ENCODE measurements around the gene DNAJB8. TPM values are rescaled to one million over a fixed set of nuclear protein-coding genes. Genes with fewer than 3 reads are reported as not detected.

The DNAJB8 gene
- total and polyA plus RNA-seq, 9 of the 15 experiments (the other 6 are each of a cell fraction or from before 2014, with no cell fraction given): not detected

DNA sequence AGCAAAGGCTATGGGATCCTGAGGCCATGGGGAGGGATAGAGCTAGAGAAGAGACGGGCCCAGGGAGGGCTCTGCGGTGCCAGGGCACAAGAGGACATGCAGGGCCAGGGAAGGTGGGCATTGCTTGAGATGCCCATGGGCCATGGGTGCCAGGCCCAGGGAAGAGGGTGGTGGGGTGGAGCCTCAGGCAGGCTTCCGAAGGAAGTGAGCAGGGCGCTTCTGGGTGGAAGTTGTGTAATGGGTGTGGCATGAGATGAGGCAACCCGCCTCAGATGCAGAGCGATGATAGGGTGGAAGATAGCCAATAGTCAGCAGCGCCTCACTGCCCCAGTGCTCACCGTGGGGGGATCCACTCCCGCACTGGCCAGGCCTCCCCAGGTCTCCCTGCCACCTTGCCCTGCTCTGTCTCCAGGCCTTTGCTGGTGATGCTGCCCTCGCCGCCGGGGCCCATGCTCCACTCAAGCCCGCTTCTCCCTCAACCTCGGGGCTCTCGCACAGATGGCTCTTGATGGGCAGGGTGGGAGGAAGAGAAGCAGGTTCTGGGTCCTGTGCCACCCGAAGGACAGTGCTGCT lies 51.4 kb downstream of the DNAJB8 start (continued):
- TF ChIP-seq, protein P1, sequence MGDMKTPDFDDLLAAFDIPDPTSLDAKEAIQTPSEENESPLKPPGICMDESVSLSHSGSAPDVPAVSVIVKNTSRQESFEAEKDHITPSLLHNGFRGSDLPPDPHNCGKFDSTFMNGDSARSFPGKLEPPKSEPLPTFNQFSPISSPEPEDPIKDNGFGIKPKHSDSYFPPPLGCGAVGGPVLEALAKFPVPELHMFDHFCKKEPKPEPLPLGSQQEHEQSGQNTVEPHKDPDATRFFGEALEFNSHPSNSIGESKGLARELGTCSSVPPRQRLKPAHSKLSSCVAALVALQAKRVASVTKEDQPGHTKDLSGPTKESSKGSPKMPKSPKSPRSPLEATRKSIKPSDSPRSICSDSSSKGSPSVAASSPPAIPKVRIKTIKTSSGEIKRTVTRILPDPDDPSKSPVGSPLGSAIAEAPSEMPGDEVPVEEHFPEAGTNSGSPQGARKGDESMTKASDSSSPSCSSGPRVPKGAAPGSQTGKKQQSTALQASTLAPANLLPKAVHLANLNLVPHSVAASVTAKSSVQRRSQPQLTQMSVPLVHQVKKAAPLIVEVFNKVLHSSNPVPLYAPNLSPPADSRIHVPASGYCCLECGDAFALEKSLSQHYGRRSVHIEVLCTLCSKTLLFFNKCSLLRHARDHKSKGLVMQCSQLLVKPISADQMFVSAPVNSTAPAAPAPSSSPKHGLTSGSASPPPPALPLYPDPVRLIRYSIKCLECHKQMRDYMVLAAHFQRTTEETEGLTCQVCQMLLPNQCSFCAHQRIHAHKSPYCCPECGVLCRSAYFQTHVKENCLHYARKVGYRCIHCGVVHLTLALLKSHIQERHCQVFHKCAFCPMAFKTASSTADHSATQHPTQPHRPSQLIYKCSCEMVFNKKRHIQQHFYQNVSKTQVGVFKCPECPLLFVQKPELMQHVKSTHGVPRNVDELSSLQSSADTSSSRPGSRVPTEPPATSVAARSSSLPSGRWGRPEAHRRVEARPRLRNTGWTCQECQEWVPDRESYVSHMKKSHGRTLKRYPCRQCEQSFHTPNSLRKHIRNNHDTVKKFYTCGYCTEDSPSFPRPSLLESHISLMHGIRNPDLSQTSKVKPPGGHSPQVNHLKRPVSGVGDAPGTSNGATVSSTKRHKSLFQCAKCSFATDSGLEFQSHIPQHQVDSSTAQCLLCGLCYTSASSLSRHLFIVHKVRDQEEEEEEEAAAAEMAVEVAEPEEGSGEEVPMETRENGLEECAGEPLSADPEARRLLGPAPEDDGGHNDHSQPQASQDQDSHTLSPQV (IDR thresholded peaks at IDR 0.05): peak; percentile 58
- TF ChIP-seq, protein P2, sequence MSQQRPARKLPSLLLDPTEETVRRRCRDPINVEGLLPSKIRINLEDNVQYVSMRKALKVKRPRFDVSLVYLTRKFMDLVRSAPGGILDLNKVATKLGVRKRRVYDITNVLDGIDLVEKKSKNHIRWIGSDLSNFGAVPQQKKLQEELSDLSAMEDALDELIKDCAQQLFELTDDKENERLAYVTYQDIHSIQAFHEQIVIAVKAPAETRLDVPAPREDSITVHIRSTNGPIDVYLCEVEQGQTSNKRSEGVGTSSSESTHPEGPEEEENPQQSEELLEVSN (IDR thresholded peaks at IDR 0.05; ENCODE audit: borderline replicate concordance in 1 of 2, extremely low read depth in 1 of 2, insufficient read depth in 1 of 2, insufficient read length in 1 of 2, low read depth in 1 of 2, low read length in 1 of 2, poor library complexity in 1 of 2, severe bottlenecking in 1 of 2): peak; percentile 8 to 16
- no peak for TF ChIP-seq CHD1 (IDR thresholded peaks at IDR 0.05; ENCODE audit: low read length)
- no peak for TF ChIP-seq MAZ (CRISPR knock-in tag; conservative IDR thresholded peaks at IDR 0.05 in 1 of 2, IDR thresholded peaks at IDR 0.05 in 1 of 2)
- TF ChIP-seq, protein P3, sequence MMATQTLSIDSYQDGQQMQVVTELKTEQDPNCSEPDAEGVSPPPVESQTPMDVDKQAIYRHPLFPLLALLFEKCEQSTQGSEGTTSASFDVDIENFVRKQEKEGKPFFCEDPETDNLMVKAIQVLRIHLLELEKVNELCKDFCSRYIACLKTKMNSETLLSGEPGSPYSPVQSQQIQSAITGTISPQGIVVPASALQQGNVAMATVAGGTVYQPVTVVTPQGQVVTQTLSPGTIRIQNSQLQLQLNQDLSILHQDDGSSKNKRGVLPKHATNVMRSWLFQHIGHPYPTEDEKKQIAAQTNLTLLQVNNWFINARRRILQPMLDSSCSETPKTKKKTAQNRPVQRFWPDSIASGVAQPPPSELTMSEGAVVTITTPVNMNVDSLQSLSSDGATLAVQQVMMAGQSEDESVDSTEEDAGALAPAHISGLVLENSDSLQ (IDR thresholded peaks at IDR 0.05): no peak
- peak; percentile 41; the same call in 1 of the 2 replicates for TF ChIP-seq GTF2E2 (tag; IDR thresholded peaks at IDR 0.05)
- TF ChIP-seq ETV1 (tag; conservative IDR thresholded peaks at IDR 0.05; ENCODE audit: low read depth): peak; percentile 15; the same call in 1 of the 2 replicates
- peak; percentile 86 for TF ChIP-seq ZNF311 (CRISPR knock-in tag; IDR thresholded peaks at IDR 0.05)
- no peak for TF ChIP-seq SMC3 (conservative IDR thresholded peaks at IDR 0.05; ENCODE audit: insufficient read depth, low read depth, low read length)

Measured in K562 (cell line).